Subcutaneous adipose tissue (tissue), 4 donors: ENCODE results near the gene MEAK7. TPM values are rescaled to one million over a fixed set of nuclear protein-coding genes. Genes with fewer than 3 reads are reported as not detected.

Experiments used
- total RNA-seq, 4 donors: library from RNA; depleted of rRNA; stranded (reverse); fragments of >200 nt; gene quantifications; one replicate each; pipeline ENCODE4 v1.1.0, GENCODE V29; 2016
- TF ChIP-seq, protein P1 (sequence below): fragments of 450-650 bp; IDR thresholded peaks from one replicate; pipeline ENCODE4 v1.5.1; 2016; ENCODE audit warnings: low read depth, mild to moderate bottlenecking, control low read depth, antibody characterized with exemption, moderate library complexity

The MEAK7 gene
- total RNA-seq, 4 donors from 2014 or later = 4.2 to 14.3 (median 11.8) TPM

DNA sequence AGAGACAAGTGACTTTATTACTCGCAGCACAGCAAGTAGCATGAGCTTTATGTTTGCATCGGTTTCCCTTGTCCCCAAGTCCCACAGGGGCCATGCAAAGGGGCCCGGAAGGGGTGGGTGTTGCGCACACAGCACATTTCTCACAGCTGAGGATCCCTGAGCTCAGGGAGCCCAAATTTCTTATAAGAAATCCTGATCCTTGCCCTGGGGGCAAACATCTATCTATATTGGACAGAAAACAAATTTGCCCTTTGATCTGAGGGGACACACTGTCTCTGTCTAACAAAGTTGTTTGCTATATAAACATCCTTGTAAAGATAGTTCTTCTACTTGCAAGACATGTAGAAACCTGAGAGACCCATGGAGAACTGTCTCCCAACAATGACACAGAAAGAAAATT lies 35.7 kb upstream of the MEAK7 start:
- TF ChIP-seq, protein P1, sequence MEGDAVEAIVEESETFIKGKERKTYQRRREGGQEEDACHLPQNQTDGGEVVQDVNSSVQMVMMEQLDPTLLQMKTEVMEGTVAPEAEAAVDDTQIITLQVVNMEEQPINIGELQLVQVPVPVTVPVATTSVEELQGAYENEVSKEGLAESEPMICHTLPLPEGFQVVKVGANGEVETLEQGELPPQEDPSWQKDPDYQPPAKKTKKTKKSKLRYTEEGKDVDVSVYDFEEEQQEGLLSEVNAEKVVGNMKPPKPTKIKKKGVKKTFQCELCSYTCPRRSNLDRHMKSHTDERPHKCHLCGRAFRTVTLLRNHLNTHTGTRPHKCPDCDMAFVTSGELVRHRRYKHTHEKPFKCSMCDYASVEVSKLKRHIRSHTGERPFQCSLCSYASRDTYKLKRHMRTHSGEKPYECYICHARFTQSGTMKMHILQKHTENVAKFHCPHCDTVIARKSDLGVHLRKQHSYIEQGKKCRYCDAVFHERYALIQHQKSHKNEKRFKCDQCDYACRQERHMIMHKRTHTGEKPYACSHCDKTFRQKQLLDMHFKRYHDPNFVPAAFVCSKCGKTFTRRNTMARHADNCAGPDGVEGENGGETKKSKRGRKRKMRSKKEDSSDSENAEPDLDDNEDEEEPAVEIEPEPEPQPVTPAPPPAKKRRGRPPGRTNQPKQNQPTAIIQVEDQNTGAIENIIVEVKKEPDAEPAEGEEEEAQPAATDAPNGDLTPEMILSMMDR = no peak

GRCh38 chr16:84538222-84538840 lies 33.9 kb upstream of the MEAK7 start:
- TF ChIP-seq, protein P1 = no peak

DNA sequence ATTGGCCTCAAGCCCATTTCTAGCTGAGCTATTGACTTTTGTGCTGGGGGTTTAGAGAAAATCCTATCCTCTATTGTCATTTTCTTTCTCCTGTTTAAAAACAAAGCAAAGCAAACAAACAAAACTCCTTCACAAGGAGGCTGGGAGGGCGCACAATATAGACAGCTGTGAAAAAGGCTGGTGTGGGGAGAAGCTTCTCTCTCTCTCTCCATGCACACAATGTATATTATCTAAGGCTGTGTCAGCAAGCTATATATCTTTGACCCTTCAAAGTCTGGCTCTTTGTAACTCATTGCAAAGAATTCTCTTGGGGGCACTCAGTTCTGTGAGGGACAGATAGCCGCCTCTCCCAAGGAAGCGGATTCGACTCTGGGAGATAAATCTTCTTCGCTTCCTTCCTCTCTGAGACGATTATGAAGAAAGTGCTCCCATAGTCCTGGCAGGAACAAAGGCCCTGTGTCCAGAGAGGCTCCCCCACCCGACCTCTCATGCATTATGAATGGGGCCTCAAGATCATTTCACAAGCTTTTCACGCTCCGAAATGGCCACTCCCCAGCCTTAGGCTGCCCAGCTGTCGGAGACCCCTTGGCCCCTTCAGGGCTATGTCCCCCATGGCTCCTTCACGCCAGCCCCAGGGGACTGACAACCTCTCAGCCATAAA lies 33.2 kb upstream of the MEAK7 start:
- TF ChIP-seq, protein P1 = no peak

DNA sequence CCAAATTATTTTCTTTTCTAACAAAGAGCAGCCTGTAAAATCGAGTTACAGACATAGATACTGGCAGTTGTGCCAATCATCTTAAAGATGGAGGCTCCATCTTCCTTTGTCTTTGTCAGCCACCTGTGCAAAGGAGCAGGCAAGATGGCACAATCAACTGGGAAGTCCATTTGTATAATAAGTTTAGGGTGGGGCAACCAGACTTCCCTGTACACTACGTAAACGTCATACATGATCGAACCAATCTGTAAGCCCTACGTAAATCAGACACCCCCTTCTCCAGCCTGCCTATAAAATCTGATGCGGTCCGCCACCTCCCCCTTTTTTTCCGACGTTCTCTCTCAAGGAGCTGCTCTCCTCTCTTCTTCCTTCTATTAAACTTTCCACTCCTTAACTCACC lies 31.4 kb upstream of the MEAK7 start:
- TF ChIP-seq, protein P1 = no peak

DNA sequence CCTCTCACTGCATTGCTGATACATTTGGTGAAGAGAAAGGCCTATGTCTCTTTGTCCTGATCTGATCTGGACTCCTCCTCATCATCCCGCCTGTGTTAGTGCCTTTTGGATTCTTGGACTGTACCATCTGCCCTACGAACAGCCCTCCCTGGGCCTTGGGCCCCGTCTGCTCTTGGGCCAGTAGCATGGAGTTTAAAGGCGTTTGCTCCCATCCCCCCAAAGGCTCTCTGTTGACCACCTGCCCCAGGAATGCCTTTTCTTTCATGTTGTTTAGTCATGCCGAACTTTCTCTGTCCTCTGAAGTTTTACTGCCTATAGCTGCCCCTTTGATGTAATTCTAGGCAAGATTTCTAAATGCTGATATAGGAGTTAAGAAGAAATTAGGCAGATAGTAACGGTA lies 30.9 kb upstream of the MEAK7 start:
- TF ChIP-seq, protein P1 = no peak

- TF ChIP-seq, protein P1 = no peak
These were observed 30.4 kb upstream of the MEAK7 start for GRCh38 chr16:84534815-84535214.

- TF ChIP-seq, protein P1 = no peak
These were observed 28.5 kb upstream of the MEAK7 start for GRCh38 chr16:84532855-84533486.
